H1 (cell line): ENCODE data around the gene DNAJB8. TPM values are rescaled to one million over a fixed set of nuclear protein-coding genes. Genes with fewer than 3 reads are reported as not detected.

ENCODE experiments used
- CTCF ChIA-PET: fragments of 300-600 bp; sonication (Branson Sonifier 250); formaldehyde crosslinking; loops from one replicate; lab custom pipeline; 2021; ENCODE audit not compliant: partially characterized antibody; lab: Charles Lee
- POLR2A ChIA-PET: fragments of 300-600 bp; sonication (Branson Sonifier 250); formaldehyde crosslinking; loops from one replicate; lab custom pipeline; 2021; ENCODE audit warnings: inconsistent platforms; ENCODE audit not compliant: partially characterized antibody; lab: Charles Lee
- DNase-seq, 2 experiments: peaks; one replicate each; pipeline versions ENCODE4 v3.0.0 to v3.0.0-alpha.2; 2010 to 2022; ENCODE audit warnings: low spot score in 2 of 2, low read depth in 1 of 2, mixed read lengths in 1 of 2
- FAIRE-seq: peaks from 2 replicates; lab custom pipeline; 2011; peaks lifted over from hg19 to GRCh38; lab: Jason Lieb, UNC
- H2AFZ ChIP-seq: 2 replicates; pipeline ENCODE4 v1.8.1; 2012; ENCODE audit warnings: low read length, inconsistent platforms
- H2AK5ac ChIP-seq: 2 replicates; pipeline ENCODE4 v1.6.1; 2013; ENCODE audit warnings: low read depth, low read length
- H2BK120ac ChIP-seq: replicated peaks from 2 replicates; pipeline ENCODE3; 2013; ENCODE audit warnings: low read depth, low read length, inconsistent platforms
- H2BK12ac ChIP-seq: 2 replicates; pipeline ENCODE4 v1.6.1; 2013; ENCODE audit warnings: low read depth, low read length
- H2BK15ac ChIP-seq: 2 replicates; pipeline ENCODE4 v1.6.1; 2013; ENCODE audit warnings: low read length
- H2BK20ac ChIP-seq: 2 replicates; pipeline ENCODE4 v1.6.1; 2013; ENCODE audit warnings: low read length
- H2BK5ac ChIP-seq: 2 replicates; pipeline ENCODE4 v1.6.1; 2013; ENCODE audit warnings: low read depth, low read length
- H3K14ac ChIP-seq: 2 replicates; pipeline ENCODE4 v1.6.1; 2013; ENCODE audit warnings: inconsistent platforms; ENCODE audit not compliant: insufficient read length
- H3K18ac ChIP-seq: 2 replicates; pipeline ENCODE4 v1.6.1; 2013; ENCODE audit warnings: low read length; ENCODE audit errors: extremely low read depth
- H3K23ac ChIP-seq: 2 replicates; pipeline ENCODE4 v1.6.1; 2013; ENCODE audit warnings: inconsistent platforms; ENCODE audit not compliant: insufficient read length
- H3K23me2 ChIP-seq: 2 replicates; pipeline ENCODE4 v1.6.1; 2013; ENCODE audit warnings: low read depth, low read length
- H3K27ac ChIP-seq: 2 replicates; pipeline ENCODE4 v1.6.1; 2011; ENCODE audit warnings: low read depth, low read length, inconsistent platforms
- H3K27me3 ChIP-seq, 4 experiments: replicated peaks in 1 of 4; 1 replicate in 1 of 4; 2 replicates in 3 of 4; pipeline versions ENCODE4 v1.6.1 to v1.8.1; 2011 to 2013; ENCODE audit warnings: low read length in 3 of 4, mild to moderate bottlenecking in 3 of 4, inconsistent platforms in 2 of 4, mixed read lengths in 2 of 4, moderate library complexity in 1 of 4; ENCODE audit not compliant: control insufficient read depth in 3 of 4, insufficient read depth in 3 of 4; ENCODE audit errors: extremely low read depth in 1 of 4
- H3K36me3 ChIP-seq, 4 experiments: 2 replicates each; pipeline versions ENCODE4 v1.6.1 to v1.8.1; 2011 to 2013; ENCODE audit warnings: mild to moderate bottlenecking in 4 of 4, low read length in 3 of 4, moderate library complexity in 2 of 4, control low read depth in 1 of 4, inconsistent platforms in 1 of 4; ENCODE audit not compliant: insufficient read depth in 4 of 4, control insufficient read depth in 2 of 4
- H3K4ac ChIP-seq: replicated peaks from 2 replicates; pipeline ENCODE3; 2013; ENCODE audit warnings: low read length, low read depth, mixed read lengths, inconsistent platforms; ENCODE audit not compliant: insufficient read length
- H3K4me1 ChIP-seq, 4 experiments: replicated peaks in 1 of 4; 1 replicate in 1 of 4; 2 replicates in 3 of 4; pipeline versions ENCODE4 v1.6.1 to v1.8.1; 2011 to 2013; ENCODE audit warnings: low read length in 3 of 4, inconsistent platforms in 2 of 4, mixed read lengths in 1 of 4; ENCODE audit not compliant: insufficient read depth in 4 of 4, control insufficient read depth in 3 of 4
- H3K4me2 ChIP-seq, 2 experiments: 2 replicates each; pipeline versions ENCODE4 v1.6.1 to v1.8.1; 2011 to 2013; ENCODE audit warnings: low read depth in 2 of 2, low read length in 2 of 2, control low read depth in 1 of 2, inconsistent platforms in 1 of 2, mild to moderate bottlenecking in 1 of 2; ENCODE audit not compliant: insufficient read depth in 1 of 2
- H3K4me3 ChIP-seq, 4 experiments: fragments of 200-600, 300-600 bp in 1 of 4; sonication (generic), shearing (Covaris generic), sonication (Bioruptor Twin) in 1 of 4; 2 replicates each; pipeline versions ENCODE4 v1.5.1 to v1.8.1; 2011 to 2016; ENCODE audit warnings: low read length in 4 of 4, low read depth in 3 of 4, control low read depth in 2 of 4, inconsistent platforms in 2 of 4, mild to moderate bottlenecking in 2 of 4, mixed read lengths in 1 of 4, moderate library complexity in 1 of 4; ENCODE audit not compliant: insufficient read depth in 2 of 4; ENCODE audit errors: extremely low read depth in 1 of 4
- H3K56ac ChIP-seq: replicated peaks from 2 replicates; pipeline ENCODE3; 2013; ENCODE audit warnings: low read depth, mild to moderate bottlenecking, mixed read lengths, low read length, inconsistent platforms; ENCODE audit not compliant: insufficient read length
- H3K79me1 ChIP-seq: 2 replicates; pipeline ENCODE4 v1.6.1; 2013; ENCODE audit warnings: low read depth, low read length, control low read depth
- H3K79me2 ChIP-seq, 2 experiments: 2 replicates each; pipeline versions ENCODE4 v1.6.1 to v1.8.1; 2012 to 2013; ENCODE audit warnings: low read length in 2 of 2, mild to moderate bottlenecking in 2 of 2, inconsistent platforms in 1 of 2; ENCODE audit not compliant: insufficient read depth in 2 of 2, control insufficient read depth in 1 of 2
- H3K9ac ChIP-seq, 4 experiments: replicated peaks in 1 of 4; 1 replicate in 1 of 4; 2 replicates in 3 of 4; pipeline versions ENCODE4 v1.6.1 to v1.8.1; 2011 to 2013; ENCODE audit warnings: low read depth in 3 of 4, low read length in 3 of 4, control low read depth in 2 of 4, mild to moderate bottlenecking in 2 of 4, moderate library complexity in 2 of 4, inconsistent platforms in 1 of 4; ENCODE audit errors: extremely low read depth in 1 of 4
- H3K9me3 ChIP-seq, 2 experiments: 2 replicates each; pipeline versions ENCODE4 v1.6.1 to v1.8.1; 2012 to 2013; ENCODE audit warnings: mild to moderate bottlenecking in 2 of 2, moderate library complexity in 2 of 2, control low read depth in 1 of 2, inconsistent platforms in 1 of 2, low read depth in 1 of 2, low read length in 1 of 2, mixed read lengths in 1 of 2; ENCODE audit not compliant: insufficient read depth in 2 of 2
- H4K20me1 ChIP-seq, 2 experiments: replicated peaks in 1 of 2; 2 replicates each; pipeline versions ENCODE3 to v1.8.1; 2011 to 2013; ENCODE audit warnings: inconsistent platforms in 2 of 2, low read length in 2 of 2, mild to moderate bottlenecking in 1 of 2; ENCODE audit not compliant: insufficient read depth in 2 of 2, control insufficient read depth in 1 of 2
- H4K5ac ChIP-seq: 2 replicates; pipeline ENCODE4 v1.6.1; 2013; ENCODE audit warnings: low read length, low read depth, mixed read lengths, inconsistent platforms; ENCODE audit not compliant: insufficient read length
- H4K8ac ChIP-seq: 2 replicates; pipeline ENCODE4 v1.8.0; 2013; ENCODE audit warnings: mild to moderate bottlenecking, moderate library complexity, low read length, inconsistent platforms; ENCODE audit not compliant: insufficient read depth; ENCODE audit errors: extremely low read depth
- H4K91ac ChIP-seq: replicated peaks from 2 replicates; pipeline ENCODE3; 2013; ENCODE audit warnings: low read length, mixed read lengths, inconsistent platforms; ENCODE audit not compliant: insufficient read length
- ASH2L ChIP-seq: fragments of 200-600, 300-600 bp; sonication (generic); IDR thresholded peaks from one replicate; pipeline ENCODE4 v1.7.1; 2017; ENCODE audit warnings: low read length
- GTF2F1 ChIP-seq: IDR thresholded peaks from 2 replicates; pipeline ENCODE4 v1.6.1; 2012; ENCODE audit warnings: low read depth, low read length, improper control_type of control experiment, borderline replicate concordance
- KDM1A ChIP-seq: fragments of 200-600, 300-600 bp; sonication (generic); IDR thresholded peaks from 2 replicates; pipeline ENCODE4 v1.7.1; 2016; ENCODE audit warnings: mild to moderate bottlenecking, low read length, borderline replicate concordance
- MAFK ChIP-seq: IDR thresholded peaks from 2 replicates; pipeline ENCODE4 v1.6.1; 2012; ENCODE audit warnings: low read depth, mild to moderate bottlenecking, improper control_type of control experiment, low read length
- PHF8 ChIP-seq: fragments of 200-600 bp; sonication (generic); conservative IDR thresholded peaks from 2 replicates; pipeline ENCODE4 v1.7.1; 2012; ENCODE audit warnings: low read depth, mild to moderate bottlenecking, inconsistent platforms, low read length, moderate library complexity
- POLR2A ChIP-seq, 2 experiments: IDR thresholded peaks; 1 replicate in 1 of 2; 2 replicates in 1 of 2; pipeline ENCODE4 v1.6.1; 2011; ENCODE audit warnings: low read depth in 2 of 2, low read length in 2 of 2, mild to moderate bottlenecking in 2 of 2; ENCODE audit errors: control extremely low read depth in 1 of 2
- POLR2AphosphoS5 ChIP-seq: IDR thresholded peaks from 2 replicates; pipeline ENCODE4 v1.6.1; 2011; ENCODE audit warnings: low read depth, low read length
- RFX5 ChIP-seq: IDR thresholded peaks from 2 replicates; pipeline ENCODE4 v1.6.1; 2011; ENCODE audit warnings: low read depth, low read length, improper control_type of control experiment, borderline replicate concordance
- SP1 ChIP-seq: IDR thresholded peaks from 2 replicates; pipeline ENCODE4 v1.6.1; 2011; ENCODE audit warnings: low read depth, low read length
- SP4 ChIP-seq: IDR thresholded peaks from 2 replicates; pipeline ENCODE4 v1.6.1; 2012; ENCODE audit warnings: low read length, inconsistent platforms
- SRF ChIP-seq: IDR thresholded peaks from 2 replicates; pipeline ENCODE4 v1.6.1; 2011; ENCODE audit warnings: mild to moderate bottlenecking, low read depth, low read length, moderate library complexity
- USF2 ChIP-seq: IDR thresholded peaks from 2 replicates; pipeline ENCODE4 v1.6.1; 2011; ENCODE audit warnings: low read length, improper control_type of control experiment
- WGBS, 2 experiments: shearing (Covaris generic) in 1 of 2; methylation state at CpG; one replicate each; pipeline versions ENCODE4 v1.1.6 to v1.1.7; 2013 to 2015; ENCODE audit warnings: low lambda C conversion rate in 2 of 2, mixed read lengths in 2 of 2, inconsistent platforms in 1 of 2, low coverage in 1 of 2, missing lambda C conversion rate in 1 of 2; ENCODE audit not compliant: insufficient replicate concordance in 2 of 2, insufficient coverage in 1 of 2, insufficient read length in 1 of 2; ENCODE audit errors: extremely low coverage in 1 of 2, missing lambda C conversion rate in 1 of 2; 5-methylcytosine and 5-hydroxymethylcytosine counted together
- polyA plus RNA-seq, 7 experiments: library from polyadenylated mRNA; depleted of rRNA in 3 of 7; stranded (reverse) in 5 of 7; unstranded in 2 of 7; fragments of >200 nt in 5 of 7; fragments of 200-250 nt in 2 of 7; gene quantifications; 1 replicate in 5 of 7; 2 replicates in 1 of 7; 4 replicates in 1 of 7; pipeline versions ENCODE4 v1.2.1 to v1.2.3, GENCODE V29; 2011 to 2013; ENCODE audit warnings: missing spikeins in 2 of 7, mixed read lengths in 2 of 7
- total RNA-seq: library from RNA; stranded (reverse); fragmentation: NEBNext Ultra II Directional; extraction: Animal tissue kit (Norgen Biotek cat#: 25700); gene quantifications from 2 replicates; pipeline ENCODE4 v1.2.1, GENCODE V29; 2021

DNAJB8 gene
- total and polyA plus RNA-seq, 2 of the 8 experiments (the other 6 are each of a cell fraction or from before 2014, with no cell fraction given), result not detected

DNA sequence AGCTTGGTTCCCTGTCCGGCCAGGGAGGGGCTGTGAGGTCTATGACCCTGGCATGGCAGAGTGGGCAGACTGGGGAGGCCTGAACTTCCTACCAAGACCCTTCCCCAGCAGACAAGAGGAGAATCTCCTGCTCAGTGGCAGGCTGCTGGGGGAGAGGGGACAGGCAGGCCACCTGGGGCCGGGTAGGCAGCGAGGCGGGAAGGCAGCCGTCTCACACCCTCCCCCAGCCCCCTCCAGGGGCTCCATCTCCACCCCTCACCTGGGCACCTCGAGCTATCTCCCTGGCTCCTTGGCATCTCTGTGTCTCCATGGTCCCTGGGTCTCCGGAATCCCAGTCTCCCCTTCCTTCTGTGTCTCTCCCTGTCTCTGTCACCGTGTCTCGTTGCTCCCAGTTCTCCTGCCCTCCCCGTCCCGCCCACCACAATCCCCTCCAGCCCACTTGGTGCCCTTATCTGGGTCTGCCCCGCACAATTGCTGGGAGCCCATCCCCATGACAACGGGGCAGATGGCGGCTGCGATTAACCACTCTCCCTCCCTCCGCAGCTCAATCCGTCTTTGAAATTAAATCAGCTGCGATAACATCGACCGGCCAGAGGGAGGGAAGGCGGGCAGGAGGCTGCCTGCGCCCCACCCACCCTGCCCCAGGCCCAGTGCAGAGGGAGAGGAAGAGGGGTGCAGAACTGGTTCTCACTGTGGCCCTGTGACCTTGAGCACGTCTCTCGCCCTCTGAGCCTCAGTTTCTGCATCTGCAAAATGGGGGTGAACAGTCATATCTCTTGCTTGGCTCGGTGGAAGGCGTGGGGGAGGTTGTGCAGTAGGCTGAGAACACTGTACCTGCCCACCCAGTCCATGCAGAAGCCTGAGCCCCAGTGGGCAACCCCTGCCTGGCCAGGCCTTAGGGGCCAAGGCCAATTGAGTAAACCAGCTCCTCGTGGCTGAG is 9.6 kb downstream of the DNAJB8 start:
- Histone ChIP-seq H4K20me1 (peaks cover 0 to 1% of the 10 kb centered on the region in 2 experiments), H2AFZ (no peak overlapping the region), H2AK5ac (no peak overlapping the region), H3K9me3 (no peaks in the 10 kb centered on the region), H3K23me2 (no peaks in the 10 kb centered on the region), H3K14ac (no peak overlapping the region), H3K4me1 (peaks cover 0 to 5% (median 0%) of the 10 kb centered on the region in 4 experiments; a peak in 1 of 7 replicates), H3K79me1 (no peaks in the 10 kb centered on the region), H2BK20ac (no peak overlapping the region), H3K9ac (no peak overlapping the region), H2BK5ac (no peak overlapping the region), H3K36me3 (no peaks in the 10 kb centered on the region), H3K27ac (no peak overlapping the region), H4K5ac (no peak overlapping the region), H3K56ac (no peak overlapping the region), H4K8ac (no peak overlapping the region; the same call in 1 of the 2 replicates), H2BK12ac (no peak overlapping the region), H3K18ac (no peak overlapping the region), H2BK120ac (no peak overlapping the region), H3K79me2 (no peaks in the 10 kb centered on the region), H3K4me3 (no peak overlapping the region), H2BK15ac (no peak overlapping the region), H3K4me2 (no peak overlapping the region), H4K91ac (no peak overlapping the region), H3K27me3 (peaks cover 0 to 6% (median 0%) of the 10 kb centered on the region in 4 experiments; a peak in 4 of 7 replicates), H3K4ac (no peak overlapping the region), H3K23ac (no peak overlapping the region)
- 77% methylated on average over 13 of the region's 27 CpGs; no CpG with 5 or more reads in 1 of the 2 experiments for WGBS, 2 experiments
- no peak for FAIRE-seq
- POLR2A ChIA-PET, result interaction anchor here (1.3 kb wide), 1 partner anchor 9 kb away, joined by 3 read pairs; no protein-coding TSS in a partner anchor
- CTCF ChIA-PET, result interaction anchor here (0.8 to 12.7 kb wide), 8 partner anchors 8 to 119 kb away, joined by 3 to 135 read pairs (median 4); no protein-coding TSS in a partner anchor
- no peak for DNase-seq
- TF ChIP-seq POLR2AphosphoS5 (no peak), SRF (no peak), MAFK (no peak), USF2 (no peak), SP1 (no peak), ASH2L (no peak), RFX5 (no peak), GTF2F1 (no peak), SP4 (no peak), KDM1A (no peak), POLR2A (IDR thresholded peaks at IDR 0.05; ENCODE audit: control extremely low read depth in 1 of 2, low read depth in 2 of 2, low read length in 2 of 2) (no peak), PHF8 (no peak)
